Kasumi-1 (cell line): ENCODE data around the gene PGBD2.
"Not testable (repeated sequence)": the region's sequence is repeated elsewhere in the genome, so short reads cannot be mapped to it uniquely, and the experiment has no call there.

Experiments used
- DNase-seq, 2 experiments: peaks; one replicate each; lab custom pipeline; 2025; lab: John Stamatoyannopoulos, UW

PGBD2 gene

GRCh38 chr1:248886237-248886895 lies 19.7 kb upstream of the PGBD2 start:
- DNase-seq, result no peak

DNA sequence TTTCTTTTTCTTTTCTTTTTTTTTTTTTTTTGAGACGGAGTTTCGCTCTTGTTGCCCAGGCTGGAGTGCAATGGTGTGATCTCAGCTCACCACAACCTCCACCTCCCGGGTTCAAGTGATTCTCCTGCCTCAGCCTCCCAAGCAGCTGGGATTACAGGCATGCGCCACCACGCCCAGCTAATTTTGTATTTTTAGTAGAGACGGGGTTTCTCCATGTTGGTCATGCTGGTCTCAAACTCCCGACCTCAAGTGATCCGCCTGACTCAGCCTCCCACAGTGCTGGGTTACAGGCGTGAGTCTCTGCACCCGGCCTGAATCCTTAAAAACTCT lies 16.2 kb upstream of the PGBD2 start:
- DNase-seq, result not testable (repeated sequence)

DNA sequence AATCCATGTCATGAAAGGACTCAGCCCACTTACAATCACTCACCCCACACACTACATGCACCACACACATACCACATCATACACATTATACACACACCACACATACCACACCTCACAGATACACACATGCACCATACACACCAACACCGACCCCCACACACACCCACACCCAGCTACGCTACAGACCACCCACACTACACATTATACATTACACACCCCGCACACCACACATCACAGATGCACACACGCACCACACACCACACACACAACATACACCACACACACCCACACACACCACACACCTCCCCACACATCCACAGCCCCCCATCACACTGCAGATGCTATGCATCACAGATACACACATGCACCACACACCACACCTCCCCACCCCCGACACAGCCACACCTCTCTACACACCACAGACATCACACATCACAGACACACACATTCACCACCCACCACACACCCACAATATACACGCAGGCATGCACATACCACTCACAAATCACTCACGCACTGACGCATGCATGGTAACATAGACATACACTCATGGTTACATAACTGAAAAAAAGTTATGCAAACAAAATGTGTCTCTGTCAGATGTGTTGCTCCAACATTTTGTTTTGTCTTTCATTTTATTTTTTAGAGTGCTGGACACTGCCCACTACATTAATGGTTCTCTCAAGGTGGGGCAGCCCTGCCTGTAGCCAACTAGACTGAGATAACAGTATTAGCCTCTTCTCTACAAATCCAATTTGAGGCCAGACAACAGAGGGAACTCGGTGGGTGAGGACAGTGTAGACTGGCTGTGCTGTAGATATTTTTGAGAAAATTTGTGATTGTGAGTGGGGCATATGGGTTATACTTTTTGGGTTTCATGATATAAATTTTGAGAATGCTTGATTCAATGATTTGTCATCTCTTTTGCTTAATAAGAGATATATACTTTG lies 15.2 kb upstream of the PGBD2 start:
- no peak for DNase-seq

GRCh38 chr1:248891758-248892157 lies 14.3 kb upstream of the PGBD2 start:
- DNase-seq, result no peak

- no peak for DNase-seq
These were observed 13.4 kb upstream of the PGBD2 start for GRCh38 chr1:248892590-248892989.

DNA sequence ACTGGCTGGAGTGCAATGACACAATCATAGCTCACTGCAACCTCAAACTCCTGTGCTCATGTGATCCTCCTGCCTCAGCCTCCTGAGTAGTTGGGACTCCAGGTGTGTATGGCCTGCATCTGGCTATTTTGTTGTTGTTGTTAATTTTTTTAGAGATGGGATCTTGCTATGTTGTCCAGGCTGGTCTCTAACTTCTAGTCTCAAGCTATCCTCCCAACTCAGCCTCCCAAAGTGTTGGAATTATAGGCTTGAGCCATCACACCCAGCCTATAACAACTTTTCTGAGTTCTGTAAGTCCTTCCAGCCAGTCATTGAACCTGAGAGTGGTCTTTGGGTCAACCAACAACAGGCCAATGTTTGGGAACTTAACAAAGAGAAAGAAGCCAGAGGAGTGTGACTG lies 11.2 kb upstream of the PGBD2 start:
- no peak for DNase-seq

- DNase-seq, result no peak
These were observed 8.4 kb upstream of the PGBD2 start for GRCh38 chr1:248897412-248898337.

GRCh38 chr1:248900637-248901036 lies 5.4 kb upstream of the PGBD2 start:
- no peak for DNase-seq

DNA sequence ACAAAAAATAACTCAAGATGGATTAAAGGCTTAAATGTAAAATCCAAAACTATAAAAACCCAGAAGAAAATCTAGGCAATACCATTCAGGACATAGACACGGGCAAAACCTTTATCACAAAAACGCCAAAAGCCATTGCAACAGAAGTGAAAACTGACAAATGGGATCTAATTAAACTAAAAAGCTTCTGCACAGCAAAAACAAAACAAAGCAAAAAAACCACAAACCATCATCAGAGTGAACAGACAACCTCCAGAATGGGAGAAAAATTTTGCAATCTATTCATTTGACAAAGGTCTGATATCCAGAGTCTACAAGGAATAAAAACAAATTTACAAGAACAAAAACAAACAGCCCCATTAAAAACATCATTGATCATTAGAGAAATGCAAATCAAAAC lies 4.5 kb upstream of the PGBD2 start:
- DNase-seq, result no peak

DNA sequence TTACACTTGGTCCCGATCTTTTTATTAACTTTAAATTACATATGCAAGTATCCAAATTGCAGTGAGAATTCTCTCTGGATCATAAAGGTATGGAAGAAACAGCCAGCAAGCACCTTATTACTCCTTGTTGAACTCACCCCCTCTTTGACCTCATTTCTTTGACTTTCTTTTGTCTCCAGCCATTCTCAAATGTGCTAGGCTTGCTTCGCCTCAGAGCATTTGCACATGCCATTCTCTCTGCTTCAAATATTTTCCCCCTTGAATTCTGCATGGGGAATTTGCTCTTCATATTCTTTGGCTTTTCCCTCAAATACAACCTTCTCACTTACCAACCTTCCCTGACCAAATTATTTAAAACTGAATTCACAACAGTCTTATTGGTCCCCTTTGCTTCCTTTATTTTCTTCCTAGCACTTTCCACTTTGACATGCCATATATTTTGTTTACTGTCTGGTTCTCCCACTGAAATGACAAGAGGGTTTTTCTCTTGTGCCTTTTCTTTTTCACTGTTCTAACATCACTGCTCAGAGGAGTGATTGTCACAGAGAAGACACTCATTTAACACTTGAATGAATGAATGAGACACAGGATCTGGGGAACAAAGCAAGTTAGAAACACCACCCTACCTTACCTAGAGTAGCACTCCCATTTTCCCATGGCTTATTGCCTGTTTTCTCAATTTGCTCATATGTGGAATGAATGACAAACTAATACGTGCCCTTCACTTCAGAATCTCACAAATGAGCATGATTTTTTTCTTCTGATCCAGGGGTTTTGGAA lies 1.4 kb upstream of the PGBD2 start:
- no peak for DNase-seq

DNA sequence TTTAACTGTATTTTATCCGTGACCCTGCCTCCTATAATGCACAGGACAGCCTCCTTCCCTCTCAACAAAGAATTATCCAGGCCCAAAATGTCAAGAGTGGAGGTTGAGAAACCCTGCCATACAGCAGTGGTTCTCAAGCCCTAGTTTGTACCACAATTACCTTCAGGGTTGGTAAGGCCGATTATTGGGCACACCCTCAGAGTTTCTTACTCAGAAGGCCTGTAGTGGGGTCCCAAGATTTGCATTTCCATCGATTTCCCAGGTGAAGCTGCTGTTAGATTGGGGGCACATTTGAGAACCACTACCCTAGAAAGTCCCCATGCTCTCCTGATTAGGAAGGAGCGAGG lies 400 bp upstream of the PGBD2 start:
- DNase-seq, result no peak

GRCh38 chr1:248906753-248907661 lies 972 bp downstream of the PGBD2 start:
- DNase-seq, result no peak

DNA sequence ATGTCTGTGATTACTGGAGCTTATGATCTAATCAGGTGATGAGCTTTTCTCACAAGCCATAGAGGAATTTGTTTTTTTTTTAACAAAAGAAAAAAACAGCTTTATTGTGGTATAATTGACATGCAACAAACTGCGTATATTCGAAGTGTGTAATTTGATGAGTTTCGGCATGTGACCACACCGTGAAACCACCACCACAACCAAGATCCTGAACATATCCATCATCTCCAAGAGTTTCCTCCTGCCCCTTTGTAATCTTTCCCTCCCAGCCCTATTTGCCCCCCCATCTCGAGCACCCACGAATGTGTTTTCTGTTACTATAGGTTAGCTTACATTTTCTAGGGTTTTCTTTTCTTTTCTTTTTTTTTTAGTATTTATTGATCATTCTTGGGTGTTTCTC lies 4.7 kb downstream of the PGBD2 start:
- no peak for DNase-seq

DNA sequence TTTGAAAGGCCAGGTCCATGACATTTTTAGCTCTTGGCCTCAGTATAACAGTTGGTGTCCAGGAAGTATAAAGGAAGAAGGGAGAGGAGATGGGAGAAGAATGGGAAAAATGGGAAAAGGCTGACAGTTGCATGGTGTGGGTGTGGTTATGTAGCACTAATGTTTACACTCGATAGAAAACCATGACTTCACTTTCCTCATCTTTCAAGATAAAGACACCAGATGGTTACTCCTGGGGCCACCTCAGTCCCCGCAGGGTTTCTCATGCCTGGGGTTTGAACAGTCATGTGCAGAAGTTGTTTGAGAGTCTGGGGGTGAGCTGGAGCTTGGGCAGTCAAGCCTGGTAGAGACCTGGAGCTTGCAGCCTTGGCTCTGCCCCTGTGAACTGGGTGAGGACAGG lies 7.9 kb downstream of the PGBD2 start:
- no peak for DNase-seq

GRCh38 chr1:248914796-248915381 lies 8.9 kb downstream of the PGBD2 start:
- no peak for DNase-seq

GRCh38 chr1:248918131-248918530 lies 12.1 kb downstream of the PGBD2 start:
- no peak for DNase-seq

DNA sequence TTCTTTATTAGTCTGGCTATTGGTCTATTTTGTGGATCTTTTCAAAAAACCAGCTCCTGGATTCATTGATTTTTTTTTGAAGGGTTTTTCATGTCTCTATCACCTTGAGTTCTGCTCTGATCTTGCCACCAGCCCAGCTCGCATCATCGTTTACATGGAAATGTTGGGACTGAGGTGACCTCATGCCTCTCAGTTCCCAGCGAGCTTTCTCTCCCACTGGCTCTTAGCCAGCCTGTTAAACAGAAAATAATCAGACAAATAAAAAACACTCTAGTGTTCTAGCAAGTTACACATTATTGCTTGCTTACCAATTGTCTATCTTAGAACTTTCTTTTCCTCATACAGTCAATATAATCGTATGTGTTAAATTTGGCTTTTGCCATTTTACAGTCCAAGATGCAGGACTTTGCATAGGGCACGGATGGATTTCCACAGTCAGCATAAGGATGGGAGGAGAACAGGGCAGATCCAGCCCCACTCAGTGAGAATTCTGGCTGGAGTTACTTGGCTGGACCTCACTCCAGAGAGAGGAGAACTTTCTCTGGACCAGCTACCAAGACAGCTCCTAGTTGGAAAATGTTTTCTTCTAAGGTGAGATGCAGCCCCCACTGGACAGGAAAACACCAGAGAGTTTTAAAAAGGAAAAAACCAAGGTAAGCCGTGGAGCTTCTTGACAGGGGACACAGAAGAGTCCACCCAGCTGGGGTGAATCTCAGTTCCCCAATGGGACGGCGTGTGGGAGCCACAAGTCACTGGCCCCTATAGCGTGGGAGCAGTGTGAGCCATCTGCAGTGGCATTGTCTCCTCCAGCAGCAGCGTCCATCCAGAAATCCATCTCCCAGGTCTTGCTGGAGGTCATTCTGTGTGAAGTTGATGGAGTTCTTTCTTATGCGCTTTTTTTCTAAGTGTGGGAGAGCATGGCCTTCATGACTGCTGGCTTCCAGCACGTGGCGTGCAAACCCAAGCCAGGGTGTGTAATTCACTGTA lies 17.6 kb downstream of the PGBD2 start:
- DNase-seq, result no peak

GRCh38 chr1:248924696-248925532 lies 18.9 kb downstream of the PGBD2 start:
- peak; percentile 75 to 78 for DNase-seq
